ENCODE results near the gene PPP2R5E. TPM values are rescaled to one million over a fixed set of nuclear protein-coding genes. Genes with fewer than 3 reads are reported as not detected.

PPP2R5E gene
- total and polyA plus RNA-seq, 2 of the 8 experiments (the other 6 are each of a cell fraction or from before 2014, with no cell fraction given), result 6.8 to 64.6 TPM

DNA sequence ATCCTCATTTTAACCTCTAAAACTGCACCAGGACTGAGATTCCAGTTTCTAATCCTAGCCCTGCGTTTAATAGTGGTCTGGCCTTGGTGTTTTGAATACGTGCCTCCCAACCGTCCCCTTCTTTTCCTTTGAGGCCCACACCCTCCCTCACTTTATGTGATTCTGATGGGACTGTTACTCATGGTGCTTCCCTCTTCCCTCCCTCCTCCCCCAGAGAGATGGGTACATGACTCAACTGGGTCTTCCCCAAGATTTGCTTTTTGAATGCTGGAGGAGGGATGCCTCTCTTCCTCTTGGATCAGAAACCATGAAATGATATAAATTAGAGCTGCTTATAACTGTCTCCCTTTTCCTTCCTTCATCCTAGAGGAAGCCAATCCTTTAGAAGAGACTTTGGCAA lies 8.2 kb upstream of the PPP2R5E start:
- no peak overlapping the region for H4K91ac ChIP-seq (replicated peaks; ENCODE audit: insufficient read length, low read length)
- H2BK120ac ChIP-seq (replicated peaks; ENCODE audit: low read depth, low read length), result no peak overlapping the region
- no peak overlapping the region for H2BK15ac ChIP-seq (ENCODE audit: low read length)
- no peaks in the 10 kb centered on the region for H3K9me3 ChIP-seq (ENCODE audit: insufficient read depth in 2 of 2, low read depth in 1 of 2, low read length in 1 of 2)
- no peak overlapping the region for H2BK12ac ChIP-seq (ENCODE audit: low read depth, low read length)
- no peaks in the 10 kb centered on the region for H3K79me1 ChIP-seq (ENCODE audit: low read depth, low read length)
- no peak overlapping the region for H4K8ac ChIP-seq (ENCODE audit: extremely low read depth, insufficient read depth, low read length)
- ChIA-PET CTCF (ENCODE audit: partially characterized antibody) (no interaction called here), POLR2A (ENCODE audit: partially characterized antibody) (interaction anchor here (0.8 to 1.8 kb wide), 2 partner anchors 8 to 88 kb away, joined by 3 to 6 read pairs; partner anchors contain the start of gene PPP2R5E)
- no peaks in the 10 kb centered on the region for H3K36me3 ChIP-seq (ENCODE audit: control insufficient read depth in 2 of 4, insufficient read depth in 4 of 4, low read length in 3 of 4)
- H3K4me2 ChIP-seq (ENCODE audit: insufficient read depth in 1 of 2, low read depth in 2 of 2, low read length in 2 of 2), result no peak overlapping the region
- H3K79me2 ChIP-seq (ENCODE audit: control insufficient read depth in 1 of 2, insufficient read depth in 2 of 2, low read length in 2 of 2), result no peaks in the 10 kb centered on the region
- no peak overlapping the region for H3K14ac ChIP-seq (ENCODE audit: insufficient read length)
- H4K20me1 ChIP-seq (replicated peaks in 1 of 2; ENCODE audit: control insufficient read depth in 1 of 2, insufficient read depth in 2 of 2, low read length in 2 of 2), result no peaks in the 10 kb centered on the region
- H3K4ac ChIP-seq (replicated peaks; ENCODE audit: insufficient read length, low read depth, low read length), result no peak overlapping the region
- no peak overlapping the region for H2AK5ac ChIP-seq (ENCODE audit: low read depth, low read length)
- no peak overlapping the region for H3K56ac ChIP-seq (replicated peaks; ENCODE audit: insufficient read length, low read depth, low read length)
- no peak overlapping the region for H3K9ac ChIP-seq (replicated peaks in 1 of 4; ENCODE audit: extremely low read depth in 1 of 4, low read depth in 3 of 4, low read length in 3 of 4)
- H2BK20ac ChIP-seq (ENCODE audit: low read length), result no peak overlapping the region
- WGBS, 2 experiments (ENCODE audit: extremely low coverage in 1 of 2, insufficient coverage in 1 of 2, insufficient read length in 1 of 2, insufficient replicate concordance in 2 of 2, low coverage in 1 of 2, low lambda C conversion rate in 2 of 2, missing lambda C conversion rate in 1 of 2), result 84% methylated on average over 3 of the region's 3 CpGs; no CpG with 5 or more reads in 1 of the 2 experiments
- H3K4me1 ChIP-seq (replicated peaks in 1 of 4; ENCODE audit: control insufficient read depth in 3 of 4, insufficient read depth in 4 of 4, low read length in 3 of 4), result no peaks in the 10 kb centered on the region
- no peak overlapping the region for H3K18ac ChIP-seq (ENCODE audit: extremely low read depth, low read length)
- H3K23ac ChIP-seq (ENCODE audit: insufficient read length), result no peak overlapping the region
- H3K4me3 ChIP-seq (ENCODE audit: extremely low read depth in 1 of 4, insufficient read depth in 2 of 4, low read depth in 3 of 4, low read length in 4 of 4), result no peak overlapping the region
- no peak overlapping the region for H4K5ac ChIP-seq (ENCODE audit: insufficient read length, low read depth, low read length)
- no peak for DNase-seq (ENCODE audit: low read depth in 1 of 2, low spot score in 2 of 2)
- H2AFZ ChIP-seq (ENCODE audit: low read length), result peak overlapping the region; percentile 88; the same call in 1 of the 2 replicates
- H2BK5ac ChIP-seq (ENCODE audit: low read depth, low read length), result no peak overlapping the region
- H3K23me2 ChIP-seq (ENCODE audit: low read depth, low read length), result no peaks in the 10 kb centered on the region
- no peaks in the 10 kb centered on the region for H3K27me3 ChIP-seq (replicated peaks in 1 of 4; ENCODE audit: control insufficient read depth in 3 of 4, extremely low read depth in 1 of 4, insufficient read depth in 3 of 4, low read length in 3 of 4)
- H3K27ac ChIP-seq (ENCODE audit: low read depth, low read length), result no peak overlapping the region
- no peak for FAIRE-seq
- no peak for TF ChIP-seq ASH2L (IDR thresholded peaks at IDR 0.05; ENCODE audit: low read length)
- TF ChIP-seq, protein P1, sequence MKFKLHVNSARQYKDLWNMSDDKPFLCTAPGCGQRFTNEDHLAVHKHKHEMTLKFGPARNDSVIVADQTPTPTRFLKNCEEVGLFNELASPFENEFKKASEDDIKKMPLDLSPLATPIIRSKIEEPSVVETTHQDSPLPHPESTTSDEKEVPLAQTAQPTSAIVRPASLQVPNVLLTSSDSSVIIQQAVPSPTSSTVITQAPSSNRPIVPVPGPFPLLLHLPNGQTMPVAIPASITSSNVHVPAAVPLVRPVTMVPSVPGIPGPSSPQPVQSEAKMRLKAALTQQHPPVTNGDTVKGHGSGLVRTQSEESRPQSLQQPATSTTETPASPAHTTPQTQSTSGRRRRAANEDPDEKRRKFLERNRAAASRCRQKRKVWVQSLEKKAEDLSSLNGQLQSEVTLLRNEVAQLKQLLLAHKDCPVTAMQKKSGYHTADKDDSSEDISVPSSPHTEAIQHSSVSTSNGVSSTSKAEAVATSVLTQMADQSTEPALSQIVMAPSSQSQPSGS (IDR thresholded peaks at IDR 0.05; ENCODE audit: low read length), result no peak
- no peak for TF ChIP-seq NRF1 (IDR thresholded peaks at IDR 0.05; ENCODE audit: low read depth, low read length)
- no peak for TF ChIP-seq CTBP2 (IDR thresholded peaks at IDR 0.05; ENCODE audit: borderline replicate concordance, insufficient read depth, insufficient read length, low read length)
- TF ChIP-seq, protein P2, sequence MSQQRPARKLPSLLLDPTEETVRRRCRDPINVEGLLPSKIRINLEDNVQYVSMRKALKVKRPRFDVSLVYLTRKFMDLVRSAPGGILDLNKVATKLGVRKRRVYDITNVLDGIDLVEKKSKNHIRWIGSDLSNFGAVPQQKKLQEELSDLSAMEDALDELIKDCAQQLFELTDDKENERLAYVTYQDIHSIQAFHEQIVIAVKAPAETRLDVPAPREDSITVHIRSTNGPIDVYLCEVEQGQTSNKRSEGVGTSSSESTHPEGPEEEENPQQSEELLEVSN (IDR thresholded peaks at IDR 0.05), result no peak
- no peak for TF ChIP-seq ATF3 (IDR thresholded peaks at IDR 0.05; ENCODE audit: insufficient read depth, low read depth, low read length)
- no peak for TF ChIP-seq SP4 (IDR thresholded peaks at IDR 0.05; ENCODE audit: low read length)
- no peak for TF ChIP-seq KDM5A (IDR thresholded peaks at IDR 0.05; ENCODE audit: low read length)
- TF ChIP-seq SAP30 (IDR thresholded peaks at IDR 0.05; ENCODE audit: insufficient read depth, insufficient replicate concordance, low read length), result no peak
- no peak for TF ChIP-seq FOSL1 (IDR thresholded peaks at IDR 0.05; ENCODE audit: insufficient read depth, low read depth, low read length)
- TF ChIP-seq GTF2F1 (IDR thresholded peaks at IDR 0.05; ENCODE audit: borderline replicate concordance, low read depth, low read length), result no peak

All from H1 (cell line).